Hematopoietic multipotent progenitor cell treated with erythropoietin and hydrocortisone succinate and interleukin-3 and kit ligand, for 17 days (in vitro differentiated cells): ENCODE data around the gene WDFY3.

Experiments used
- DNase-seq: peaks from one replicate; pipeline ENCODE4 v3.0.0-alpha.2; 2015; ENCODE audit warnings: low spot score

The WDFY3 gene

DNA sequence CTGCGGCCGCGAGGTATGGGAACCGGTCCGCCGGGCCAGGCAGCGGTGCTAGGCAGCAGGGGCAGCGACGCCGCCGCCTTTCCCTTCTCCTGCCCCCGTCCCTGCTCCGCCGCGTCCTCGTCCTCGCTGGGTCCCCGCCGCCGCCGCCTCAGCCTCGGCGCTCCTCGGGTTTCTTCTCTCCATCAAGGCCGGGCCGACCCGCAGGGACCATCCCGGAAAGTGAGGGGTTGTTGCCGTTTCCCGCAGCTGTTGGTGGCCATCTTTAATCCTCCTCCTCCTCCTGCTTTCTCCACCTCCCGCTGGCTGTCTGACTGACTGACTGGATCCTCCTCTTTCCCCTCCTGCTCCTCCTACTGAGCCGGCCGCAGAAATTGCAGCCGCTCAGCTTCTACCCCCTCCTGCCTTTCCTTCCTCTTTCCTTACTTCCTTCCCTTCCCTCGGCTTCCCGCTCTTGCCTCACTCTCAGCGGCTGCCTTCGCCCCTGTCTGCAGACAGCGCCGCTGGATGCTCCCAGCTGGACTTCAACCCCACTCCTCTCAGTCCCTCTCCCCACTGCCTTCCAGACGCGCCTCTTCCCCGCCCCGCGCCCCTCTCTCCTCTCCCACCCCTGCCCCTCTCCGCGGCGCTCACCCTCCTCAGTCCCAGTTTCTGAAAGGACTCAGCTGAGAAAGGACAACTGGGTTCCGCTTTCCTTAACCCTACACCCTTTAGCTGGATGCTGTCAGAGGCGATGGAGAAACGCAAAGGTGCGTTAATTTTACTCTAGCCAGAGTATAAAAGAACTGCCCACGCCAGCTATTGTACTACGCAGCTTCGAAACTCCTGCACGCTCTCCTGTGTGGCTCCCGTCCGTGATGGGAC, at the start of gene WDFY3:
Gene WDFY3, minus strand, starts transcription at position 309 of the 861 bp plus-strand sequence. CDS start 106,099 bp downstream, outside the sequence.
- no peak for DNase-seq

- DNase-seq = no peak
These were observed 39.4 kb upstream of the WDFY3 start for GRCh38 chr4:85005865-85006377.

DNA sequence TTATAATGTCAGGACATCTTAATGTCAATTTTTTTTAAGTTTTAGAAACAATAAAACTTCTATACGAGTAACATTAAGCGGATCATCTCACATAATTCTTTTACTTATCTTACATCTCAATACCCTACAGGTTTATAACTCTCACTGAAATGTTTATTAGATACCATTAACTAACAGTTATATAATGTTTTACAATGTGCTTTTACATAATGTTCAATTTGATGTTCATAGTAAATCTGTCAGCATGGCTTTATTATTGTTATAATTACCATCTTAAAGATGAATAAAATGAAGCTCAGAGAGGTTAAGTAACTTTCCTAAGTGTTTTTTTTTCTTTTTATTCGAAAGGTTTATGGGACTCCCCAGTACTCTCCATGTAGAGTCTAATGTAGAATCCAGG, 33.9 kb upstream of the WDFY3 start:
- DNase-seq = no peak

DNA sequence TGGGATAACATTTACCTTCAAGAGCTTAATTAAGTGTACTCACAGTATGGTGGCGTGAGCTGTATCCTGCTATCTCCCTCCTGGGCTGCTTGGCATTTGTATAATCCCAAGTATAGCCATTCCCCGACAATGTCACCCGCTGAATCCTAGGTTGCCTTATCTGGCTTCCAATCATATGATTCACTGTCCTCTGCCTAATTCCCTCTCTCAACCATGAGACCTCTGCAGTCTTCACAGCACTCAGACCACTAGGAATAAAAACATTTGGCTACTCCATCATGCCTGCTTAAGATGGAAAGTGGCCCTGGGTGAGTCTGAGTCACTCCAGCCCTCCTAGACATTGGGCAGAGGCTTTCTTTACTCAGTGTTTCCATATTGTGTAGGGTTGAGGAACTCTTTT, 28.9 kb upstream of the WDFY3 start:
- DNase-seq = no peak

DNA sequence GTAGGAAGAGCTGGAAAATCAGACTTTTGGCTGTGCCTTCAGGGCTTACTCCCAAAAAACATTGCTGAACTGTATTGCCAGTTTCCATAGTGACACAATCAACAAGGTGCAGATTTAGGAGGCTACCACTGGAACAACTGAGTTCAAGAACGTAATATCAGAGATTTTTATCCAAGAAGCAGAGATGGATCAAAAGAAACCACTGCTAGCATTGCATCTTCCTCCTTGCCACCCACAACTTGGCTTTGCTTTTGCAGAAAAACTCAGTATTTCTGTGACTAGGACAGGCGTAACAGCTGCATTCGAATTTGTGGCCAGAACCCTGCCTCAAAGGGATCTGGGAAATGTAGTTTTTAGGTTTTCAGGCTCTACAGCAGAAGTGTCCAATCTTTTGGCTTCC, 27.8 kb upstream of the WDFY3 start:
- no peak for DNase-seq

GRCh38 chr4:84985952-84986351, 19.5 kb upstream of the WDFY3 start:
- DNase-seq = no peak

GRCh38 chr4:84977396-84977795, 10.9 kb upstream of the WDFY3 start:
- no peak for DNase-seq

DNA sequence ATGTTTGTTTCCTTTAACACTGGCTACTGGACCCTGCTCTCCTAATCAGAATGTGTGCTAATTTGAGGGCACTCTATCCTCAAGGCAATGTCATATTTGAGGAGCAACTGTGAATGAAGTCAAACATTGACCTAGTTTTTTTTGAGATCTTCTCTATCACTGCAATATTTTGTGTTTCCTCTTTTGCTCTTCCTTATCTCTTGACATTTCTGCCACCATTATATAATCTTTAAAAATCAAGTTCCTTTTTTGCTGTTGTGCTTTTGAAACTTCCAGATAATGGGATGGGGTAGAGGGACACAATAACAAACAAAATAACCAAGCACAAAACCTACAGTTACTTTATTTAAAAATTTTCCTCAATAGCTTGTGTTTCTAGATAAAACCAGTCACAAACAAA, 7.4 kb upstream of the WDFY3 start:
- DNase-seq = no peak

- DNase-seq = peak; percentile 19
These were observed 4.9 kb upstream of the WDFY3 start for GRCh38 chr4:84971319-84971932.

DNA sequence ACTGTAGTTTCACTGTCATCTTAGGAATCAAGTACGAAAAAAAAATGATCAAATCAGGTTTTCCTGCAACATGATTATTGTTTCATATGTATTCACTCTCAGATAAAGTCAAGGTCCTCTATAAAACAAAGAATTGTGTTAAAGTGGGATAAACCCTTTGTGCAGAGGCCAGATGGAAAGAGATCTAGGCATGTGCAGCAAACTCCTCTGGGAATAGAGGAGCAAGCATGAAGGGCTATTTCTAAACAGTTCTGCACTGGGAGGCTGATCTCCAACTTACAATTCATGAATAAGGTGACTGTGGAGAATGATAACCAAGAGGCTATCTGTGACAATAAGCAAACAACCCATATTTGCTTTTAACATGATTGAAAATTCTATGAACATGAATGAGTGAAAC, 2.4 kb upstream of the WDFY3 start:
- no peak for DNase-seq

DNA sequence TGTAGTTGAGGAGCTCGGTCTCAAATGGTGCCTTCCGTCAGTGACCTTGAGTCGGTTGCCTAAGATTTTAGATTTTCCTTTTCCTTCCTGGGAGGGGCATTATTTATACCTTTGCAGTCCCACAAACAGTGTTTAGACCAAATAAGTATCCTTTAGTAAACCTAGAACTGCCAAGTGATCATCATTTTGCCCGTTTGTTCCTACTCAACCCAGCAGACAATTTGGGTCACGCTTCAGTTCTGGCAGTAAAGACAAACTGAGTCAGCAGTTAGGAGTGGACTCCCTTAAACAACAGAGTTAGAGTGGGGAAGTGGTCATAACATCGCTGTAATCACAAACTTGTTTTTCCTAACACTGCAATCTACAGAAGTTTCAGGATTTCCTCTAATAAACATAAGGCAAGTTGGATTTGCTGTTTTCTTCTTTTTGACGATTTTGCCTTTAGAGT, 777 bp upstream of the WDFY3 start:
- DNase-seq = no peak

DNA sequence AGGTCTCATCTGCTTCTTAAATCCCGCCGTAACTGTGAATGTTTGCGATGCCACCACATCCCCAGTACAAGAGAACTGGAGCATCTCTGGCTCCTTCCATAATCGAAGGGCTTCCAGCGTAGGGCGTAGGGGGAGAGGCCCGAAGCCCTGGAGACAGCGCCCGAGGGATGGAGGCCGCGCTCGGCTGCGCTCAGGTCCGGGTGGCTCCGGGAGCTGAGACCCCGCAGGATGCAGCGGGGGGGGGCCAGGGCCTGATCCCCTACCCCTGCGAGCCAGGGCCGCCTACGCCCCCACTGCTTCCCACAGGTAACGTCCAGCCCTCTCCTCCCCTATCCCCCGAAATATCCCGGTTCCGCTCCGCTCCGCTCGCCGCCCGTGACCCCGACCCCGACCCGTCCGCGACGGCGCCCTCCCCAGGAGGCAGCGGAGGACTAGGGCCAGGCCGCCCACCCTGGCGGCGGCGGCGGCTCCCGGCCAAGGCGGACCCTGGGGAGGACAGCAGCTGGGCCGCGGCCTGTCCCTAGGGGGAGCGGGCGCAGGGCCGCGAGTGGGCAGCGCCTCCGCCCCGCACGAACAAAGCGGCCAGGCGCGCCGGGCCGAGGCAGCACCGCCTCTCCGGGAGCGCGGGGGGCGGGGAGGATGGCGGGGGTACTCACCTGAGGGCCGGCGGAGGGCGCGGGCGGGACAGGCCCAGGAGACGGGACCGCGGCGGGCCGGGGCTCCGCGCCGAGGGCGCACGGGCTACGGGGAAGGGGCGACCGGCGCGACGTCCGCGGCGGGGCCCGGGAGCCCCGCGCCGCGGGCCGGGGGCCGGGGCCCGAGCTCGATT, 723 bp downstream of the WDFY3 start:
- no peak for DNase-seq

GRCh38 chr4:84964995-84965552, 1.4 kb downstream of the WDFY3 start:
- no peak for DNase-seq

DNA sequence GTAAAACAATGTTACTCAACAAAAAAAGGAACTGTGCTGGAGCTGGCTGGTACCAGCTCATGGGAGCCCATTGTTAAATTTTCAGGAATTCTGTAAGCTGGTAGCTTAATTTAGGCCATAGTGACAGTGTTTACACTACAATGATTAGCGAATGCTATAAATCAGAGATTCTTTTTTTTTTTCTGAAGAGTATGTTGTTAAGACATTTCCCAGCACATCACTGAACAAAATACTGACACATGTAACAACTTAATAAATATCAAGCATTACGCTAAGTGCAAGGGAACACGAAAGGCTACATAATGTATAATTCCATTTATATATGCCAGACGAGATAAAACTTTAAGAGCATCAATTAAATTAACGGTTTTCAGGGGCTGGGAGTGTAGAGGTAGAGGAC, 4.4 kb downstream of the WDFY3 start:
- DNase-seq = no peak

DNA sequence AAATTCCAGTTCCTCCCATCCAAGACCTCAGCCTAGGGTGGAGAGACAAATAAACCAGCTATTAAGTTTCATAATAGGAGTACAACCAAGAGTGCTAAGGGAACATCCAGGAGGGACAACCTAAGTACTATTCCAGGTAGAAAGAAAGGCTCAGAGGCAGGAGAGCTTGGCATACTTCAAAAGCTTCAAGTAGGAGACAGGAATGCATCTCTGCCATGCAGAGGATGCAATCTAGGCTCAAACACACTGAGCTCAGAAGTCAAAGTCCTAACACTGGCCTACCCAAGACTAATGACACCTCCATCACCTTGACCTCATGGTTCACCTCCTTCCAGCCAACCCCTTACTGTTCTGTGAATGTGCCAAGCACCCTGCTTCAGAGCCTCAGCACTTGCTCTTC, 8.1 kb downstream of the WDFY3 start:
- no peak for DNase-seq

DNA sequence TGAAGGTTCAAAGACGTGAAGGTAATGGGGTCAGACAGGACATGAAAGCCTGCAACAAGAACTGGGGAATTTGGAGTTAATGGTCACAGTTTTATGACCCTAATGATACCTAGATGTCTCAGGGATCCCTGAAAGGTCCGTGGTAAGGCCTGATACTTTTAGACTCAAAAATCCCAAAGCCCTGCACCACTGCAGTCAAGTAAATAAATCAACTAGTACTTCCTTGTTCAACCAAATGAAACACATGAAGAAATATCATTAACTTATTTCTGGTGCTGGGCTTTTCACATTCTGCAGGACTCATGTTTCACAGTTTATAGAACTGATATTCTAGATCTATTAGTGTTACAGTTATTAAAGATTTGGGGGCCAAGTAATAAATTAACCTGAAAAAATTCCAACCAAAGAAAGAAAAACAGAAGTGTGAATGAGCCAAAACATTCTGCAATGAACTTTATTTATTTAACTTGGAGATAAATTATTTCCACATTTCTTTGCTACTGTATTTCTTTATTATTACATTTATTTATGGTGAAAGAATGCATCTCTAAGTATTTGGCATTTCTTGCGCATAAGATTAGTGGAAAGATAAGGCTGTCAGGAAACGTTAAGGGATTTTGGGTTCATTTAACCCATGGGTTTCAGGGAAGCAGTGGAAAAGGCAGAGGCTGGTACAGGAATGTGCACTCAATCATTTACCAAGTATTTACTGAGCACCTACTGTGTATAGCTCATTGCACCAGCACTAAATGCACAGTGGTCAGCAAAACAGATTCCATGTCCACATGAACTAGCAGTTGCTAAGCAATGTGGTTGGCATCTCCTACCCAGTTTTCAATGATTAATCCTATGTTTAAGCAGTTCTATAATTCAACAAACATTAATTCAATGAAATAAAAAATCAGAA, 8.7 kb downstream of the WDFY3 start:
- no peak for DNase-seq

DNA sequence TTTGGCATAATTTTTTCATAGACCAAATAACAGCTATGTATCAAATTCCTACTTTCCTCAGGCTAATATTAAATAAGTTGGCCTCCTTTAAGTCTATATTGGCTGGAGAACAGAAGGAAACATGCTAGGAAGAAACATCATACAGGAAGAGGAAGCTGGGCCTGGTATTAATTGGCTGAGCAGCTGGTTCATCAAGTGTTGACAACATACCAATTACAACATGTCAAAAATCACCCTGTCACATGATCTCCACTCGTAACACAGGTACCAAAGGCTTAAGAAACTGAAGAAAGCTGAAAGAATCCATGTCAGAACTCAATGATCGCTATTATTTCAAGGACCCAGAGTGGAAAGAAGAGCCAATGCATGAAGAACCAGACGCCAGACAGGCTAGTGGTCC, 10.5 kb downstream of the WDFY3 start:
- no peak for DNase-seq

GRCh38 chr4:84954982-84955567, 11.4 kb downstream of the WDFY3 start:
- DNase-seq = no peak

DNA sequence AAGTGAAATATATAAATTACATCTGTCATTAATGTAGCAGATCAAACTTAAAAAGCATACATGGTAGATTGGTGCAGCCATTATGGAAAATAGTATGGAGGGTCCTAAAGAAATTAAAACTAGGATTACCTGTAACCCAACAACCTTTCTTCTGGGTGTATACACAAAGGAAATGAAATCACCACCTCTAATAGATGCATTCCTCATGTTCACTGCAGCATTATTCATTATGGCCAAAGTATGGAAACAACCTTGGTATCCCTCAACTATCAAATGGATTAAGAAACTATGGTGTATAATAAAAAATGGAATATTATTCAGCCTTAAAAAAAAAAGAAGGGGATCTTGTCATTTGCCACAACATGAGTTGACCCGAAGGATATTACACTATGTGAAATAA, 13.7 kb downstream of the WDFY3 start:
- DNase-seq = no peak

- DNase-seq = no peak
These were observed 14.5 kb downstream of the WDFY3 start for GRCh38 chr4:84952004-84952403.

GRCh38 chr4:84948056-84948455, 18.4 kb downstream of the WDFY3 start:
- DNase-seq = no peak
